Mammary epithelial cell (primary cell): ENCODE data around the gene TRIM25.

ENCODE experiments used
- EZH2 ChIP-seq: IDR thresholded peaks from 2 replicates; pipeline ENCODE4 v1.6.1; 2012; ENCODE audit warnings: low read length, inconsistent platforms, borderline replicate concordance
- TF ChIP-seq, protein P1 (sequence below), 2 donors: IDR thresholded peaks in 1 of 2; conservative IDR thresholded peaks in 1 of 2; 2 replicates each; pipeline ENCODE4 v1.5.1; 2011 to 2012; ENCODE audit warnings: inconsistent platforms in 2 of 2, low read length in 2 of 2, mild to moderate bottlenecking in 2 of 2, control low read depth in 1 of 2, low read depth in 1 of 2; ENCODE audit not compliant: insufficient read depth in 1 of 2; ENCODE audit errors: extremely low read depth in 1 of 2

DNA sequence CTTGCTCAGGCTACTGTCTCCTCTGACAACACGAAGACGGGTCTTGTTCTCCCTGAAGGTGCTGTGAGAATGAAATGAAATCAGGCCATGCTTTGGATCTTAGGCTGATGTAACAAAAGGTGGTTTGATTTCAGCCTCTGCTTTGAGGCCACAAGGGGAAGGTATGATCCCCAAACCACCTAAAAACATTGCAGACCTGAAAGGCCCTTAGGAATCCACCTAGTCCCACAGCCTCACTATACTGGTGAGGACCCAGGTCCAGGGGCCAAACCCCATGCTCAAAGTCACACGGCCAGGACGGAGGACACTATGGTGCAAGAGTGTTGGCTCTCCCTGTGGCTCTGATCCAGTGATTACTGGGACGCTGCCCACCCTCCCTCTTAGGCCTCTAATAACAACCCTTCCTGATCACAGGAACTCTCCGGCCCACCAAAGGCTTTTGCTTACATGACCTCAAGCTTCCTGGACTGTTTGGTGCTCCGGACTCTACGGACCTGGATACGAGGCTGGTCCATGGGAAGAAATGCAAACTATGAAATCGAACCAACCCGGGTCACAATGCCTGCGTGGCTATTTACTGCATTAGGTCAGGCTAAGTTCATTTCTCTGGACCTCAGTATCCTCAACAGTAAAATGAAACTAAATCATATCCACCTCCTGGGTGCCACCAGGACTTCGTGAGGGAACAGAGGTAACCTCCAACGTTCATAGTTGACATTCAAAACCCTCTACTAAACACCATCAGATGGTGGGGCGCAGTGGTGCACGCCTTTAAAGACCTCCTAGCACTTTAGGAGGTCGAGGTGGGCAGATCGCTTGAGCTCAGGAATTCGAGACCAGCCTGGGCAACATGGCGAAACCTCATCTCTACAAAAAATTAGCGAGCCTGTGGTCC is 1.5 kb downstream of the TRIM25 start:
- TF ChIP-seq EZH2, result no peak
- TF ChIP-seq, protein P1, sequence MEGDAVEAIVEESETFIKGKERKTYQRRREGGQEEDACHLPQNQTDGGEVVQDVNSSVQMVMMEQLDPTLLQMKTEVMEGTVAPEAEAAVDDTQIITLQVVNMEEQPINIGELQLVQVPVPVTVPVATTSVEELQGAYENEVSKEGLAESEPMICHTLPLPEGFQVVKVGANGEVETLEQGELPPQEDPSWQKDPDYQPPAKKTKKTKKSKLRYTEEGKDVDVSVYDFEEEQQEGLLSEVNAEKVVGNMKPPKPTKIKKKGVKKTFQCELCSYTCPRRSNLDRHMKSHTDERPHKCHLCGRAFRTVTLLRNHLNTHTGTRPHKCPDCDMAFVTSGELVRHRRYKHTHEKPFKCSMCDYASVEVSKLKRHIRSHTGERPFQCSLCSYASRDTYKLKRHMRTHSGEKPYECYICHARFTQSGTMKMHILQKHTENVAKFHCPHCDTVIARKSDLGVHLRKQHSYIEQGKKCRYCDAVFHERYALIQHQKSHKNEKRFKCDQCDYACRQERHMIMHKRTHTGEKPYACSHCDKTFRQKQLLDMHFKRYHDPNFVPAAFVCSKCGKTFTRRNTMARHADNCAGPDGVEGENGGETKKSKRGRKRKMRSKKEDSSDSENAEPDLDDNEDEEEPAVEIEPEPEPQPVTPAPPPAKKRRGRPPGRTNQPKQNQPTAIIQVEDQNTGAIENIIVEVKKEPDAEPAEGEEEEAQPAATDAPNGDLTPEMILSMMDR (conservative IDR thresholded peaks at IDR 0.05 in 1 of 2, IDR thresholded peaks at IDR 0.05 in 1 of 2; ENCODE audit: extremely low read depth in 1 of 2, insufficient read depth in 1 of 2, low read depth in 1 of 2, low read length in 2 of 2), result no peak
